ENCODE measurements around the gene DCTN5.

The DCTN5 gene

DNA sequence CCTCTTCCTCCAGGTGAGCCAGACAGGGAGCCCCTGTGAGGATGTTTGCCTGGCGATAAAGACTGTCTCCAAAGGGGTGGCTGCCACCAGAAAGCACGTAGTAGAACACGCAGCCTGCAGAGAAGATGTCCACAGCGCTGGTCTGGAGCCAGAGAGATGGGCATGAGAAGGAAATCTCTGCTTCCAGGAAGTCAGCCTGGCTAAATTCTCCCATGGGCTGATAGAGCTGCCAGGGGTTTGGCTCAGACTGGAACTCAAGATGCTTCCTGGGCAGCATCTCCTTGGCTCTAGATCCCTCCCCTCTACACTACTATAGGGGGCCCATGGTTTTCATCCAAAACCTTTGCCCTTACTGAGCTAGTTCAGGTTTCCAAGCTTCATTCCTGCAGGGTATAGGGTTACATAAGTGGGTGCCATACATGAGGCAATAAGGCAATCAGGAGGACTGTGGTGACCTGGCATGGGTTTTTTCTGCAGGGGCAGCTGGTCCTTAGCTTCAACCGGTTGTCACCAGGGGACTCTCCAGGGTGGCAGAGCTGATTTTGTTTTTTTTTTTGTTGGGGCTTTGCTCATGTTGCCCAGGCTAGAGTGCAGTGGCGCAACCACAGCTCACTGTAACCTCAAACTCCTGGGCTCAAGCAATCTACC, 51.0 kb downstream of the DCTN5 start:
- Histone ChIP-seq H3K9ac (ENCODE audit: low read length) (no peak overlapping the region), H2BK5ac (ENCODE audit: low read depth, low read length, poor library complexity, severe bottlenecking) (no peak overlapping the region), H3K36me3 (ENCODE audit: control insufficient read depth in 1 of 2, insufficient read depth in 2 of 2, low read depth in 1 of 2, low read length in 2 of 2) (peaks cover 42 to 51% of the 10 kb centered on the region in 2 experiments), H2BK120ac (ENCODE audit: low read depth, low read length) (no peak overlapping the region), H2AK5ac (ENCODE audit: low read length, severe bottlenecking) (no peak overlapping the region), H3K14ac (ENCODE audit: low read length in 2 of 2) (no peak overlapping the region), H3K9me3 (ENCODE audit: control insufficient read depth, low read length) (no peaks in the 10 kb centered on the region), H4K8ac (ENCODE audit: low read length) (no peak overlapping the region), H3K27ac (ENCODE audit: low read length, poor library complexity, severe bottlenecking) (no peak overlapping the region), H3K18ac (ENCODE audit: low read depth in 1 of 2, low read length in 2 of 2) (no peak overlapping the region), H3K4me2 (ENCODE audit: low read length, poor library complexity, severe bottlenecking) (no peak overlapping the region), H3K79me1 (replicated peaks; ENCODE audit: low read length, poor library complexity, severe bottlenecking) (peaks cover 24% of the 10 kb centered on the region), H3K27me3 (ENCODE audit: control insufficient read depth in 1 of 2, insufficient read depth in 1 of 2, low read length in 2 of 2) (no peaks in the 10 kb centered on the region), H2BK12ac (ENCODE audit: low read length in 2 of 2) (no peak overlapping the region), H3K23ac (ENCODE audit: low read length in 2 of 2) (no peak overlapping the region), H3K4ac (ENCODE audit: low read depth in 1 of 2, low read length in 2 of 2) (no peak overlapping the region), H2AFZ (ENCODE audit: low read depth, low read length) (no peak overlapping the region), H4K91ac (ENCODE audit: low read length) (no peak overlapping the region), H3K4me3 (ENCODE audit: insufficient read depth in 1 of 2, low read depth in 1 of 2, low read length in 2 of 2) (no peak overlapping the region), H3K4me1 (ENCODE audit: control insufficient read depth, insufficient read depth, low read depth, low read length) (peaks cover 24% of the 10 kb centered on the region), H2BK15ac (ENCODE audit: low read depth, poor library complexity, severe bottlenecking) (no peak overlapping the region)
- no peak for DNase-seq
- WGBS = over 99% methylated on average over 6 of the region's 6 CpGs

DNA sequence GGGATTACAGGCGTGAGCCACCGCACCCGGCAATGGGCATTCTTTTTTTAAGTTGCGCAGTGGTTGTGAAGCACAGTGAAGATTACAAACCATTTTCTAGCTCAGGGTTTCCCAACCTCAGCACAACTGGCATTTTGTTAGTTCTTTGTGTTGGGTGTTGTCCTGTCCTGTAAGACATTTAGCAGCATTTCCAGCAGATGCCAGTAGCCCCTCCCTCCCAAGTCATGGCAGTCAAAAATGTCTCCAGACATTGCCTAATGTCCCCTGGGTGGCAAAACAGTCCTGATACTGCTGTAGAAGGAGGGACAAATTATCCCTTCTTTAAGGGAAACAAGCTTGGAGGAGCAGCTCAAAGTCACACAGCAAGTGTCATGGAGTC, 53.0 kb downstream of the DCTN5 start:
- Histone ChIP-seq H3K23ac (ENCODE audit: low read length in 2 of 2) (no peak overlapping the region), H3K18ac (ENCODE audit: low read depth in 1 of 2, low read length in 2 of 2) (peak overlapping the region; percentile 4 to 74), H2BK15ac (ENCODE audit: low read depth, poor library complexity, severe bottlenecking) (no peak overlapping the region), H3K4me3 (ENCODE audit: insufficient read depth in 1 of 2, low read depth in 1 of 2, low read length in 2 of 2) (peak overlapping the region in 1 of 2 experiments; percentile 57), H3K79me1 (replicated peaks; ENCODE audit: low read length, poor library complexity, severe bottlenecking) (peaks cover 7% of the 10 kb centered on the region), H3K4me1 (ENCODE audit: control insufficient read depth, insufficient read depth, low read depth, low read length) (peaks cover 24% of the 10 kb centered on the region), H2BK12ac (ENCODE audit: low read length in 2 of 2) (no peak overlapping the region), H3K14ac (ENCODE audit: low read length in 2 of 2) (no peak overlapping the region), H3K36me3 (ENCODE audit: control insufficient read depth in 1 of 2, insufficient read depth in 2 of 2, low read depth in 1 of 2, low read length in 2 of 2) (peaks cover 23 to 33% of the 10 kb centered on the region in 2 experiments), H3K27me3 (ENCODE audit: control insufficient read depth in 1 of 2, insufficient read depth in 1 of 2, low read length in 2 of 2) (no peaks in the 10 kb centered on the region), H3K4ac (ENCODE audit: low read depth in 1 of 2, low read length in 2 of 2) (peak overlapping the region in 1 of 2 experiments; percentile 14), H2AFZ (ENCODE audit: low read depth, low read length) (peak overlapping the region; percentile 88), H2BK120ac (ENCODE audit: low read depth, low read length) (no peak overlapping the region), H3K4me2 (ENCODE audit: low read length, poor library complexity, severe bottlenecking) (peak overlapping the region; percentile 64), H3K27ac (ENCODE audit: low read length, poor library complexity, severe bottlenecking) (peak overlapping the region; percentile 19), H4K91ac (ENCODE audit: low read length) (no peak overlapping the region), H2BK5ac (ENCODE audit: low read depth, low read length, poor library complexity, severe bottlenecking) (no peak overlapping the region), H3K9ac (ENCODE audit: low read length) (peak overlapping the region; percentile 59), H4K8ac (ENCODE audit: low read length) (peak overlapping the region; percentile 87), H3K9me3 (ENCODE audit: control insufficient read depth, low read length) (no peaks in the 10 kb centered on the region), H2AK5ac (ENCODE audit: low read length, severe bottlenecking) (no peak overlapping the region)
- DNase-seq = no peak
- WGBS = 97% methylated on average over 3 of the region's 4 CpGs

DNA sequence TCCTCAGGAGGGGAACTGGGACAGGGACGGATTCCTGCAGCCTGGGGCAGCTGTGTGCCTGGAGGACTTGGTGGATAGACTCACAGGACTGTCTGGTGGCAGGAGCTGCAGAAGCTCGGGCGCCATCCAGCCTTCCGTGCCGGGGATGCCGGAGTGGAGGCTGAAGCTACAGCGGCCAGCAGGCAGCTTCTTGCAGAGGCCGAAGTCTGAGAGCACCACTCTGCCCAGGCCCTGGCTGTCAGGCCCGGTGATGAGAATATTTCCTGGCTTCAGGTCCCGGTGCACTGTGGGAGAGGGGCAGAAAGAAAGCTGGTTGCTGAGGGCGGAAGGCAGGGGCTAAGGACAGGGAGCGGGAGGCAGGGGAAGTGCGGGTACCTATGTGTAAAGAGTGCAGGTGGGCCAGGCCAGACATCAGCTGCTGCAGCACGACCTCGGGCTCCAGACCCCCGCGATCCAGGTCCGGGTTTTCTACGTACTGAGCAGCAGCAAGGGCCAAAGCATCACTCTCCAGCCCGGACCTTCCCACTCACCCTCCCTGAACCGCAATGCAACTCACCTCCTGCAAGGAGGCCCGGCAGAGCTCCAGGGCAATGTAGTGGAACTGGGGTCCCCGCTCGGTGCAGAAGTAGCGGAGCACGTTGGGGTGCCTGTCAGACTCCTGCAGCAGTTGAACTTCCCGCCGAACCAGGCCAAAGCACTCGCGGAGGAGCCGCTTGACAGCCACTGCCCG, 53.5 kb downstream of the DCTN5 start:
- peaks cover 2% of the 10 kb centered on the region for H3K79me1 ChIP-seq (replicated peaks; ENCODE audit: low read length, poor library complexity, severe bottlenecking)
- peak overlapping the region; percentile 14 to 57 for H3K4me3 ChIP-seq (ENCODE audit: insufficient read depth in 1 of 2, low read depth in 1 of 2, low read length in 2 of 2)
- no peak overlapping the region for H2BK15ac ChIP-seq (ENCODE audit: low read depth, poor library complexity, severe bottlenecking)
- 21% methylated on average over 30 of the region's 32 CpGs for WGBS
- H2BK5ac ChIP-seq (ENCODE audit: low read depth, low read length, poor library complexity, severe bottlenecking) = no peak overlapping the region
- H3K23ac ChIP-seq (ENCODE audit: low read length in 2 of 2) = peak overlapping the region in 1 of 2 experiments; percentile 51
- peak overlapping the region; percentile 88 for H2AFZ ChIP-seq (ENCODE audit: low read depth, low read length)
- H3K18ac ChIP-seq (ENCODE audit: low read depth in 1 of 2, low read length in 2 of 2) = peak overlapping the region; percentile 4 to 74
- H3K9me3 ChIP-seq (ENCODE audit: control insufficient read depth, low read length) = no peaks in the 10 kb centered on the region
- H4K91ac ChIP-seq (ENCODE audit: low read length) = no peak overlapping the region
- H2BK12ac ChIP-seq (ENCODE audit: low read length in 2 of 2) = peak overlapping the region in 1 of 2 experiments; percentile 24
- H3K9ac ChIP-seq (ENCODE audit: low read length) = peak overlapping the region; percentile 59
- peak; percentile 26 for DNase-seq
- H4K8ac ChIP-seq (ENCODE audit: low read length) = peak overlapping the region; percentile 87
- H3K4me1 ChIP-seq (ENCODE audit: control insufficient read depth, insufficient read depth, low read depth, low read length) = peaks cover 24% of the 10 kb centered on the region
- H3K14ac ChIP-seq (ENCODE audit: low read length in 2 of 2) = peak overlapping the region in 1 of 2 experiments; percentile 66
- no peak overlapping the region for H2BK120ac ChIP-seq (ENCODE audit: low read depth, low read length)
- no peaks in the 10 kb centered on the region for H3K27me3 ChIP-seq (ENCODE audit: control insufficient read depth in 1 of 2, insufficient read depth in 1 of 2, low read length in 2 of 2)
- no peak overlapping the region for H2AK5ac ChIP-seq (ENCODE audit: low read length, severe bottlenecking)
- H3K4ac ChIP-seq (ENCODE audit: low read depth in 1 of 2, low read length in 2 of 2) = peak overlapping the region in 1 of 2 experiments; percentile 14
- H3K4me2 ChIP-seq (ENCODE audit: low read length, poor library complexity, severe bottlenecking) = peak overlapping the region; percentile 64
- H3K27ac ChIP-seq (ENCODE audit: low read length, poor library complexity, severe bottlenecking) = peak overlapping the region; percentile 19
- H3K36me3 ChIP-seq (ENCODE audit: control insufficient read depth in 1 of 2, insufficient read depth in 2 of 2, low read depth in 1 of 2, low read length in 2 of 2) = peaks cover 17 to 27% of the 10 kb centered on the region in 2 experiments

DNA sequence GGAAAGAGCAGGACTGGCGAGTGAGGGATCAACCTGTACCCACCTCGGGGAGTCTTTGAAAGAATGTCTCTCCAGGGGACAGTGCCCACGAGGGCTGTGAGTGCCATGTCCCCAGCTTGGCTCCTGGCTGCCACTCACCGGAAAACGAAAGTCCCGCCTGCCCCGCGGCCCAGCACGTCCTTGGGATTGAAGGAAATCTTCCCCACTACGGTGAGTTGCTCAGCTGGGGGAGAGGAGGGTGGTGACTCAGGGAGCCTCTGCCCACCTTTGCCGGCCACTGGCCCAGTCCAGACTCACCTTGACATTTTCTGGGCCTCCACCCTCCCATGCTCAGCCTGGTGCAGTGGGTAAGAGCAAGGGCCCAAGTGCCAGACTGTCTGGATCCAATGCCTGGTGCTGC, 54.5 kb downstream of the DCTN5 start:
- Histone ChIP-seq H3K23ac (ENCODE audit: low read length in 2 of 2) (no peak overlapping the region), H3K79me1 (replicated peaks; ENCODE audit: low read length, poor library complexity, severe bottlenecking) (peaks cover 2% of the 10 kb centered on the region), H2BK120ac (ENCODE audit: low read depth, low read length) (no peak overlapping the region), H3K36me3 (ENCODE audit: control insufficient read depth in 1 of 2, insufficient read depth in 2 of 2, low read depth in 1 of 2, low read length in 2 of 2) (peaks cover 7 to 18% of the 10 kb centered on the region in 2 experiments), H4K8ac (ENCODE audit: low read length) (no peak overlapping the region), H2AK5ac (ENCODE audit: low read length, severe bottlenecking) (no peak overlapping the region), H3K18ac (ENCODE audit: low read depth in 1 of 2, low read length in 2 of 2) (no peak overlapping the region), H2AFZ (ENCODE audit: low read depth, low read length) (no peak overlapping the region), H2BK15ac (ENCODE audit: low read depth, poor library complexity, severe bottlenecking) (no peak overlapping the region), H3K4ac (ENCODE audit: low read depth in 1 of 2, low read length in 2 of 2) (no peak overlapping the region), H3K9ac (ENCODE audit: low read length) (no peak overlapping the region), H3K4me3 (ENCODE audit: insufficient read depth in 1 of 2, low read depth in 1 of 2, low read length in 2 of 2) (no peak overlapping the region), H4K91ac (ENCODE audit: low read length) (no peak overlapping the region), H3K27me3 (ENCODE audit: control insufficient read depth in 1 of 2, insufficient read depth in 1 of 2, low read length in 2 of 2) (peaks cover 0 to 6% of the 10 kb centered on the region in 2 experiments), H3K4me2 (ENCODE audit: low read length, poor library complexity, severe bottlenecking) (no peak overlapping the region), H2BK12ac (ENCODE audit: low read length in 2 of 2) (no peak overlapping the region), H3K14ac (ENCODE audit: low read length in 2 of 2) (no peak overlapping the region), H3K27ac (ENCODE audit: low read length, poor library complexity, severe bottlenecking) (no peak overlapping the region), H3K9me3 (ENCODE audit: control insufficient read depth, low read length) (no peaks in the 10 kb centered on the region), H3K4me1 (ENCODE audit: control insufficient read depth, insufficient read depth, low read depth, low read length) (peaks cover 27% of the 10 kb centered on the region), H2BK5ac (ENCODE audit: low read depth, low read length, poor library complexity, severe bottlenecking) (no peak overlapping the region)
- 88% methylated on average over 11 of the region's 11 CpGs for WGBS
- DNase-seq = no peak

Measured in mesenchymal stem cell (in vitro differentiated cells and primary cell).